ENCODE measurements around the gene COL13A1. TPM values are rescaled to one million over a fixed set of nuclear protein-coding genes. Genes with fewer than 3 reads are reported as not detected.
A peak's percentile ranks its signal among the peaks of the same experiment; 100 is the strongest.

COL13A1 gene
- polyA plus RNA-seq, 1 experiment, result 11.9 TPM

GRCh38 chr10:69895759-69896158 is 94.1 kb downstream of the COL13A1 start:
- no peak for TF ChIP-seq CTCF (IDR thresholded peaks at IDR 0.05; ENCODE audit: insufficient read depth, low read depth, low read length)
- H3K36me3 ChIP-seq (ENCODE audit: control insufficient read depth, insufficient read depth, low read length), result no peaks in the 10 kb centered on the region
- DNase-seq (ENCODE audit: low read depth), result peak; percentile 71
- CTCF ChIA-PET, result interaction anchor here (0.7 to 3.3 kb wide), 4 partner anchors 19 to 178 kb away, joined by 3 to 17 read pairs (median 7); no protein-coding TSS in a partner anchor
- no peaks in the 10 kb centered on the region for H3K27me3 ChIP-seq (ENCODE audit: control insufficient read depth, insufficient read depth, low read length)
- no peak overlapping the region for H3K4me3 ChIP-seq (ENCODE audit: low read depth, low read length)
- POLR2A ChIA-PET, result no interaction called here

- TF ChIP-seq CTCF (IDR thresholded peaks at IDR 0.05; ENCODE audit: insufficient read depth, low read depth, low read length), result no peak
- Histone ChIP-seq H3K27me3 (ENCODE audit: control insufficient read depth, insufficient read depth, low read length) (no peaks in the 10 kb centered on the region), H3K36me3 (ENCODE audit: control insufficient read depth, insufficient read depth, low read length) (no peaks in the 10 kb centered on the region), H3K4me3 (ENCODE audit: low read depth, low read length) (no peak overlapping the region)
- ChIA-PET POLR2A (no interaction called here), CTCF (interaction anchor here (0.6 to 3.3 kb wide), 5 partner anchors 18 to 273 kb away, joined by 3 to 17 read pairs (median 5); partner anchors contain the start of gene SAR1A)
- DNase-seq (ENCODE audit: low read depth), result no peak
Measured at GRCh38 chr10:69896606-69897231, 95.0 kb downstream of the COL13A1 start.

- H3K4me3 ChIP-seq (ENCODE audit: low read depth, low read length), result no peak overlapping the region
- no peaks in the 10 kb centered on the region for H3K27me3 ChIP-seq (ENCODE audit: control insufficient read depth, insufficient read depth, low read length)
- TF ChIP-seq CTCF (IDR thresholded peaks at IDR 0.05; ENCODE audit: insufficient read depth, low read depth, low read length), result no peak
- H3K36me3 ChIP-seq (ENCODE audit: control insufficient read depth, insufficient read depth, low read length), result no peaks in the 10 kb centered on the region
- ChIA-PET CTCF (interaction anchor here (0.6 to 5.3 kb wide), 6 partner anchors 11 to 769 kb away, joined by 3 to 75 read pairs (median 4); partner anchors contain the start of gene COL13A1), POLR2A (no interaction called here)
- DNase-seq (ENCODE audit: low read depth), result no peak
Measured at GRCh38 chr10:69897432-69897831, 95.7 kb downstream of the COL13A1 start.

GRCh38 chr10:69897999-69898398 is 96.3 kb downstream of the COL13A1 start:
- H3K36me3 ChIP-seq (ENCODE audit: control insufficient read depth, insufficient read depth, low read length), result no peaks in the 10 kb centered on the region
- ChIA-PET CTCF (interaction anchor here (0.5 to 5.3 kb wide), 5 partner anchors 10 to 243 kb away, joined by 3 to 75 read pairs (median 4); partner anchors contain the start of gene COL13A1), POLR2A (no interaction called here)
- no peak overlapping the region for H3K4me3 ChIP-seq (ENCODE audit: low read depth, low read length)
- no peak for DNase-seq (ENCODE audit: low read depth)
- TF ChIP-seq CTCF (IDR thresholded peaks at IDR 0.05; ENCODE audit: insufficient read depth, low read depth, low read length), result no peak
- H3K27me3 ChIP-seq (ENCODE audit: control insufficient read depth, insufficient read depth, low read length), result no peaks in the 10 kb centered on the region

GRCh38 chr10:69898524-69898923 is 96.8 kb downstream of the COL13A1 start:
- no peak for TF ChIP-seq CTCF (IDR thresholded peaks at IDR 0.05; ENCODE audit: insufficient read depth, low read depth, low read length)

More at GRCh38 chr10:69898524-69898923, 96.8 kb downstream of the COL13A1 start:
- DNase-seq (ENCODE audit: low read depth), result no peak
- H3K36me3 ChIP-seq (ENCODE audit: control insufficient read depth, insufficient read depth, low read length), result no peaks in the 10 kb centered on the region
- CTCF ChIA-PET, result interaction anchor here (1.7 to 5.3 kb wide), 5 partner anchors 8 to 29 kb away, joined by 4 to 75 read pairs (median 9); no protein-coding TSS in a partner anchor
- no peak overlapping the region for H3K4me3 ChIP-seq (ENCODE audit: low read depth, low read length)
- H3K27me3 ChIP-seq (ENCODE audit: control insufficient read depth, insufficient read depth, low read length), result no peaks in the 10 kb centered on the region
- POLR2A ChIA-PET, result no interaction called here

Data from BJ (cell line).